ENCODE data around the gene NCOR2.

NCOR2 gene

GRCh38 chr12:124525927-124526692 lies 41.3 kb downstream of the NCOR2 start:
- no peak for DNase-seq (ENCODE audit: low read depth)

- no peak for DNase-seq (ENCODE audit: low read depth)
Measured at GRCh38 chr12:124525455-124525854, 42.0 kb downstream of the NCOR2 start.

GRCh38 chr12:124524231-124524925 lies 43.0 kb downstream of the NCOR2 start:
- DNase-seq (ENCODE audit: low read depth) = no peak

- no peak for DNase-seq (ENCODE audit: low read depth)
Measured at GRCh38 chr12:124523071-124523470, 44.3 kb downstream of the NCOR2 start.

- no peak for DNase-seq (ENCODE audit: low read depth)
Measured at GRCh38 chr12:124520907-124521306, 46.5 kb downstream of the NCOR2 start.

GRCh38 chr12:124520265-124520701 lies 47.1 kb downstream of the NCOR2 start:
- no peak for DNase-seq (ENCODE audit: low read depth)

GRCh38 chr12:124519746-124520145 lies 47.7 kb downstream of the NCOR2 start:
- DNase-seq (ENCODE audit: low read depth) = no peak

GRCh38 chr12:124518051-124518932 lies 49.1 kb downstream of the NCOR2 start:
- DNase-seq (ENCODE audit: low read depth) = no peak
